A549 treated with AZD9567 at 1 μM for 4 hours (cell line): Measurements from ENCODE around the gene ARHGAP35. TPM values are rescaled to one million over a fixed set of nuclear protein-coding genes. Genes with fewer than 3 reads are reported as not detected.

Source experiments
- total RNA-seq: library from RNA; stranded (reverse); fragments of 200-300 nt; extraction: Qiagen RNA extraction; gene quantifications from 5 replicates; pipeline ENCODE4 v1.2.3, GENCODE V29; 2022; ENCODE audit not compliant: insufficient read depth

Gene ARHGAP35
- total RNA-seq = 22.9 to 31.9 TPM (median 27.1 TPM) in 5 replicates

GRCh38 chr19:46860846-46861690, at the start of gene ARHGAP35:
TSS of gene ARHGAP35 (plus strand) at chr19:46860997. CDS start at chr19:46918676, 57,679 bp downstream.

GRCh38 chr19:46850228-46851203, 10.3 kb upstream of the ARHGAP35 start, which contains the start of gene AP2S1:
TSS of gene AP2S1 (minus strand) at chr19:46850846. CDS start at chr19:46850766, 80 bp downstream.

Other genes with a start within 250 kb of the ARHGAP35 start
- 0.03 to 0.06 TPM in 2 of 5 replicates, not detected in the others for gene PTGIR, start 235.9 kb upstream of the ARHGAP35 start, total RNA-seq
- gene GNG8, start 224.8 kb upstream of the ARHGAP35 start, total RNA-seq = not detected in 5 replicates
- gene DACT3, start 199.8 kb upstream of the ARHGAP35 start, total RNA-seq = 0.30 to 0.47 TPM (median 0.37 TPM) in 4 of 5 replicates, not detected in the other
- 26.9 to 29.3 TPM (median 27.8 TPM) in 5 replicates for gene PRKD2, start 143.9 kb upstream of the ARHGAP35 start, total RNA-seq
- gene FKRP, start 114.9 kb upstream of the ARHGAP35 start, total RNA-seq = 17.0 to 25.5 TPM (median 21.9 TPM) in 5 replicates
- 82.8 to 95.1 TPM (median 90.4 TPM) in 5 replicates for gene STRN4, start 114.5 kb upstream of the ARHGAP35 start, total RNA-seq
- gene SLC1A5, start 72.4 kb upstream of the ARHGAP35 start, total RNA-seq = 210 to 260 TPM (median 225 TPM) in 5 replicates
- gene AP2S1, start 10.2 kb upstream of the ARHGAP35 start, total RNA-seq = 236 to 325 TPM (median 314 TPM) in 5 replicates
- 3.6 to 8.3 TPM (median 5.9 TPM) in 5 replicates for gene NPAS1, start 158.8 kb downstream of the ARHGAP35 start, total RNA-seq
- 24.6 to 79.9 TPM (median 72.7 TPM) in 5 replicates for gene TMEM160, start 187.6 kb downstream of the ARHGAP35 start, total RNA-seq